GM12873 (cell line): Measurements from ENCODE around the gene CIAO3.

Experiments used
- CTCF ChIP-seq: IDR thresholded peaks from 2 replicates; pipeline ENCODE4 v1.5.1; 2012; ENCODE audit warnings: low read depth, mild to moderate bottlenecking, moderate library complexity, low read length, control low read depth; ENCODE audit not compliant: insufficient read depth; ENCODE audit errors: missing control alignments

CIAO3 gene

GRCh38 chr16:706189-707061 lies 34.4 kb downstream of the CIAO3 start:
- TF ChIP-seq CTCF: no peak

- no peak for TF ChIP-seq CTCF
Observed at GRCh38 chr16:705431-706188, 35.2 kb downstream of the CIAO3 start, which contains the start of gene FBXL16. TSS of gene FBXL16 (minus strand) at chr16:705801. CDS start at chr16:697405, 8,396 bp downstream.

GRCh38 chr16:704552-705380 lies 36.0 kb downstream of the CIAO3 start:
- no peak for TF ChIP-seq CTCF

- TF ChIP-seq CTCF: no peak
Observed at GRCh38 chr16:704047-704446, 36.8 kb downstream of the CIAO3 start.

- no peak for TF ChIP-seq CTCF
Observed at GRCh38 chr16:703406-703805, 37.4 kb downstream of the CIAO3 start.

GRCh38 chr16:702341-702740 lies 38.5 kb downstream of the CIAO3 start:
- no peak for TF ChIP-seq CTCF
